Nephron progenitor cell (in vitro differentiated cells): ENCODE measurements around the gene RTEL1.

ENCODE experiments used
- DNase-seq: peaks from one replicate; pipeline ENCODE4 v3.0.0; 2021
- H3K27ac Mint-ChIP-seq: 2 replicates; pipeline ENCODE4 v1.8.0; 2021; ENCODE audit warnings: mild to moderate bottlenecking, moderate library complexity, mixed read lengths
- H3K27me3 Mint-ChIP-seq: 2 replicates; pipeline ENCODE4 v1.8.0; 2021; ENCODE audit warnings: mild to moderate bottlenecking, low read depth, mixed read lengths; ENCODE audit not compliant: poor library complexity
- H3K36me3 Mint-ChIP-seq: 2 replicates; pipeline ENCODE4 v1.8.0; 2021; ENCODE audit warnings: low read depth, mixed read lengths
- H3K4me1 Mint-ChIP-seq: 2 replicates; pipeline ENCODE4 v1.8.0; 2021; ENCODE audit warnings: mixed read lengths
- H3K4me3 Mint-ChIP-seq: 2 replicates; pipeline ENCODE4 v1.8.0; 2021; ENCODE audit warnings: mild to moderate bottlenecking, moderate library complexity, mixed read lengths
- H3K9me3 Mint-ChIP-seq: 2 replicates; pipeline ENCODE4 v1.8.0; 2021; ENCODE audit warnings: mild to moderate bottlenecking, moderate library complexity, mixed read lengths
- TF ChIP-seq, protein P1 (sequence below): fragments of 200-600 bp; sonication (generic); IDR thresholded peaks from 2 replicates; pipeline ENCODE4 v1.5.0; 2021; ENCODE audit warnings: antibody characterized with exemption

RTEL1 gene

DNA sequence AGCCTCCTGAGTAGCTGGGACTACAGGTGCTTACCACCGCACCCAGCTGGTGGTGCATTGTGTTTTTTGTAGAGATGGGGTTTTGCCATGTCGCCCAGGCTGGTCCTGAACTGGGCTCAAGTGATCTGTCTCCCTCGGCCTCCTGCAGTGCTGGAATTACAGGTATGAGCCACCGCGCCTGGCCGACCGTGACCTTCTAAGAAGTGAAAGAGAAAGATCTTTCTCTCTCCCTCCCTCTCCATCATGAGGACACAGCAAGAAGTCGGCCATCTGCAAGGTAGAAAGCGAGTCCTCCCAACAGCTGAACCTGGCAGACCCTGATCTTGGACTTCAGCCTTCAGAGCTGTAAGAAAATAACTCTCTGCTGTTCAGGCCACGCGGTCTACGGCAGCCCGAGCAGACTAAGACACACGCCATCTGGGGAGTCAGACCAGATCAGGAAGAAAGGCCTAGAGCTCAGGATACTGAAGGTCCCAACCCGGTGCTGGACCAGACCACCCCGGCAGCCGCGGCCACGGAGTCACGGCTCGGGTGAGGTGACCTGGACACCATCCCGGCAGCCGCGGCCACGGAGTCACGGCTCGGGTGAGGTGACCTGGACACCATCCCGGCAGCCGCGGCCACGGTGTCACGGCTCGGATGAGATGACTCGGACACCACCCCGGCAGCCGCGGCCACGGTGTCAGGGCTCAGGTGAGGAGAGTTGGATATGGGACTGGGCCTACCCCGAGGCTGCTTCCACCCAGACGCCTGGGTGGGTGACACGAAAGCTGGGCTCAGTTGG is 40.8 kb upstream of the RTEL1 start:
- no peak overlapping the region for H3K4me3 Mint-ChIP-seq
- TF ChIP-seq, protein P1, sequence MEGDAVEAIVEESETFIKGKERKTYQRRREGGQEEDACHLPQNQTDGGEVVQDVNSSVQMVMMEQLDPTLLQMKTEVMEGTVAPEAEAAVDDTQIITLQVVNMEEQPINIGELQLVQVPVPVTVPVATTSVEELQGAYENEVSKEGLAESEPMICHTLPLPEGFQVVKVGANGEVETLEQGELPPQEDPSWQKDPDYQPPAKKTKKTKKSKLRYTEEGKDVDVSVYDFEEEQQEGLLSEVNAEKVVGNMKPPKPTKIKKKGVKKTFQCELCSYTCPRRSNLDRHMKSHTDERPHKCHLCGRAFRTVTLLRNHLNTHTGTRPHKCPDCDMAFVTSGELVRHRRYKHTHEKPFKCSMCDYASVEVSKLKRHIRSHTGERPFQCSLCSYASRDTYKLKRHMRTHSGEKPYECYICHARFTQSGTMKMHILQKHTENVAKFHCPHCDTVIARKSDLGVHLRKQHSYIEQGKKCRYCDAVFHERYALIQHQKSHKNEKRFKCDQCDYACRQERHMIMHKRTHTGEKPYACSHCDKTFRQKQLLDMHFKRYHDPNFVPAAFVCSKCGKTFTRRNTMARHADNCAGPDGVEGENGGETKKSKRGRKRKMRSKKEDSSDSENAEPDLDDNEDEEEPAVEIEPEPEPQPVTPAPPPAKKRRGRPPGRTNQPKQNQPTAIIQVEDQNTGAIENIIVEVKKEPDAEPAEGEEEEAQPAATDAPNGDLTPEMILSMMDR: no peak
- no peaks in the 10 kb centered on the region for H3K27me3 Mint-ChIP-seq
- peaks cover 78% of the 10 kb centered on the region for H3K36me3 Mint-ChIP-seq
- no peak for DNase-seq
- peaks cover 13% of the 10 kb centered on the region for H3K4me1 Mint-ChIP-seq
- H3K27ac Mint-ChIP-seq: no peak overlapping the region
- H3K9me3 Mint-ChIP-seq: peaks cover 28% of the 10 kb centered on the region

DNA sequence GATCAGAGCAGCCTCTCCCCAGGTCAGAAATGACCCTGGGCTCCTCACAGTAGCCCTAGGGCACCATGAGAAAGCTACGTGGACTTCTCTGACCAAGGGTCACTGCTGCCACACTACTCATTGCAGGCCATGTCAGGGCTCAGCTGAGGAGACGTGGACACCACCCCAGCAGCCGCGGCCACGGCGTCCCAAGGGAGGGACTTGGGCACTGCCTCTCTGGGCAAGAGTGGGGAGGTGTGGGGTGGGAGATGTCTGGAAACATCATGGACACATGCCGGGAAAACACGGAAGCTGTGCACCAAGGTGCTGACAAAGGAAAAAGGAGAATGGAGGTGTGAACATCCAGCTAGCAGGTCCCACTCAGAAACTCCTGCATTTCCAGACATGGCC is 40.2 kb upstream of the RTEL1 start:
- Mint-ChIP-seq H3K4me1 (peaks cover 17% of the 10 kb centered on the region), H3K4me3 (no peak overlapping the region), H3K27ac (no peak overlapping the region), H3K36me3 (peaks cover 80% of the 10 kb centered on the region), H3K9me3 (peaks cover 28% of the 10 kb centered on the region), H3K27me3 (peaks cover 2% of the 10 kb centered on the region)
- TF ChIP-seq, protein P1: no peak
- DNase-seq: no peak

DNA sequence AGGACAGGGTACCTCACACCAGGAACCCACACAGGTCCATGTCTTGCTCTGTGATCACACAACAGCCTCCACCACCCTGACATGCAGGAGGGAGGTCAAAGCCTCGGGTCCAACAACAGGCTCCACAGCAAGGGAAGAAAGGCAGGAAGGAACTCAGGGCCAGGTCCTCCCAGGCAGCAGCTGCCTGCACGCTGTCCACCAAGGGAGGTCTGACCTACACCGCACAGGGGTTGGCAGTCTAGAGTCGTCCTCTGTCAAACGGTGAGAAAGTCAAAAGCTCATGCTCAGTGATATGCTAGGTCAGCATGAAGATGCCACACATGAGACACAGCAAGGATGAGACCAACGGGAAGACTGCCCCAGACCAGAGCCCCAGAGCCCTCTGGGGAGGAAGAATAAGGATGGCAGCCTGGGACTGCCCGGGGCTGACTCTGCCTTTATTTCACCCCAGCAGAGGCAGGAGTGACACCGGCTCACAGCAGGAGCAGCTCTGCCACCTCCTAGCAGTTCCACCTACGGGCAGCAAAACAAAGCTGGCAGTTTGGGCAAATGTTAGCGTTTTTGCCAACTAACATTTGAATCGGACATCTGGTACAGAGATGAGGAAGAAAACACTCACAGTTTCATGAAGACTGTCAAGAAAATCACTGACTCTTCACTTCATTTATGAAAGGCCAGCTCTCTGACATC is 39.7 kb upstream of the RTEL1 start:
- TF ChIP-seq, protein P1: no peak
- H3K27me3 Mint-ChIP-seq: peaks cover 3% of the 10 kb centered on the region
- H3K9me3 Mint-ChIP-seq: peaks cover 28% of the 10 kb centered on the region
- peak overlapping the region; percentile 83 for H3K27ac Mint-ChIP-seq
- H3K4me1 Mint-ChIP-seq: peaks cover 18% of the 10 kb centered on the region
- peaks cover 79% of the 10 kb centered on the region for H3K36me3 Mint-ChIP-seq
- no peak for DNase-seq
- no peak overlapping the region for H3K4me3 Mint-ChIP-seq

DNA sequence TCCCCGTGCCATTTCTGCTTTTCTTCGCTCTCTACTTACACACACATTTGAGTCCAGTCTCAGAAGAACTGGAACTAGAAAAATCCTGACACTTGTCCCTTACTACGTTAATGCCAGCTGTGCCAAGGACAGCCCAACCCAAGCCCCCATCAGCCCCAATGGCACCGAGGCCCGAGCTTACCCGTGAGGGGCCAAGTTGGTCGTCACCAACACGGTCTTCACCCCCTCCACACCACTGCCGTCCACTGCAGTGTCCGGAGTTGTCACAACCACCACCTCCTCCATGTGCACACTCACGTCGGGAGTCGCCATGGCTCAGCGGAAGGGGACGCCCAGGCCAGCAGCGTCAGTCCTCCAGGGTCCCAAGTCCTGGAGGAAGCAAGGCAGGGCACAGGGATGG is 39.0 kb upstream of the RTEL1 start:
- peaks cover 18% of the 10 kb centered on the region for H3K4me1 Mint-ChIP-seq
- H3K36me3 Mint-ChIP-seq: peaks cover 73% of the 10 kb centered on the region
- H3K27me3 Mint-ChIP-seq: peaks cover 3% of the 10 kb centered on the region
- no peak overlapping the region for H3K4me3 Mint-ChIP-seq
- H3K9me3 Mint-ChIP-seq: peaks cover 24% of the 10 kb centered on the region
- TF ChIP-seq, protein P1: no peak
- peak overlapping the region; percentile 91 for H3K27ac Mint-ChIP-seq
- DNase-seq: no peak

DNA sequence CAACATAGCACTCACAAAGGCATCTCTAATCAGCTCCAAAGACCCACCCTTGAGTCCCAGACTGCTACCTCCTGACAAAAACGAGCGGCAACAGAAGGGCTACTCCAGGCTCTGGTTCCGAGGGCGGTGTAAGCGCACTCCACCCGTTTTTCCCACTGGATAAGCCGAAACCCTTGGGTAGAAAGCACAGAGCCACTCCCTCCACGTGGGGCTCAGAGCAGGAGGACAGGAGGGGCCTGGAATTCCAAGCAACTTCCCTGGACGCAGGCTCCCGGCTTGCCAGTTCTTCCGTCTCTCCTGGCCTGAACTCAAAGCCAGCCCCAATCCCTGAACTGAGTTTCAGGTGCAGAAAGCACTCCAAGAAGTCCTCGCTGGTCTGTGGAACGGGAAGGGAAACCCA is 38.6 kb upstream of the RTEL1 start:
- DNase-seq: no peak
- Mint-ChIP-seq H3K4me3 (no peak overlapping the region), H3K4me1 (peaks cover 18% of the 10 kb centered on the region), H3K9me3 (peaks cover 21% of the 10 kb centered on the region), H3K27ac (peak overlapping the region; percentile 69), H3K27me3 (peaks cover 3% of the 10 kb centered on the region), H3K36me3 (peaks cover 72% of the 10 kb centered on the region)
- TF ChIP-seq, protein P1: no peak
